DMS79 treated with DMSO at 0.1 percent for 48 hours (cell line): ENCODE results near the gene PHYHIPL.

Experiments used
- DNase-seq: peaks from one replicate; lab custom pipeline; 2025; lab: John Stamatoyannopoulos, UW

PHYHIPL gene

DNA sequence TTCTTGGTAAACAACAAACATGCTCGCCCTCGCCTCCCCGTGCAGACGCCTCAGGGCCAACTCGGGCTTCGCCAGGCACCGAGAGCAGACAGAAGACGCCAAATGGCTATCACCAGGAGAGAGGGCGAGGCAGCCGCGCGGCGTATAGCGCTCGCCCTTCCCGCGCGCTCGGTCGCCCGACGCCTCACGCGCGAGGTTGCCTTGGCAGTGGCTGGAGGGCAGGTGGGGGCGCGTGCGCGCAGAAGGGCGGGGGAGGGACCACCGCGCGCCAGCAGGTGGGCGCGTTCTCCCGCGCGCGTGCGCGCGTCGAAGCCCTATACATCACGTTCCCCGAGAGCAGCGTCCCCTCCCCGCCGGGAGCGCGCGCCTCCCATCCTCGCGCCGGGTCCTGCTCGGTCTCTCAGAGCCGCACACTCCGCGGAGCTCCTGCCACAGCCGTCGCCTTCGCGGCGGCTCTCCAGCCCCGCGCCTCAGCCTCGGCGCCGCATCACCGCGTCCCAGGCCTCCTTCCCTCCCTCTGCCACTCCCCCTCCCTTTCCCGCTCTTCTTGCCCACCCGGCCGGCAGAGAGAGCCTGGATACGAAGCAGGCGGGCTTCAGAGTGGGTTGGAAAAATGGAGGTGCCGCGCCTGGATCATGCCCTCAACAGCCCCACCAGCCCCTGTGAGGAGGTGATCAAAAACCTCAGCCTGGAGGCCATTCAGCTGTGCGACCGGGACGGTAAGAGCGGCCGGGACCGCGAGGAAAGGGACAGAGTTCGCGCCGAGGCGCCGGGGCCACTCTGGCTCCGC lies at the start of gene PHYHIPL:
TSS of gene PHYHIPL (plus strand) at position 403 of the 790 bp plus-strand sequence. CDS start at position 614, 211 bp downstream.
- DNase-seq: peak; percentile 32

GRCh38 chr10:59126991-59127390 lies 49.5 kb upstream of the PHYHIPL start:
- no peak for DNase-seq

DNA sequence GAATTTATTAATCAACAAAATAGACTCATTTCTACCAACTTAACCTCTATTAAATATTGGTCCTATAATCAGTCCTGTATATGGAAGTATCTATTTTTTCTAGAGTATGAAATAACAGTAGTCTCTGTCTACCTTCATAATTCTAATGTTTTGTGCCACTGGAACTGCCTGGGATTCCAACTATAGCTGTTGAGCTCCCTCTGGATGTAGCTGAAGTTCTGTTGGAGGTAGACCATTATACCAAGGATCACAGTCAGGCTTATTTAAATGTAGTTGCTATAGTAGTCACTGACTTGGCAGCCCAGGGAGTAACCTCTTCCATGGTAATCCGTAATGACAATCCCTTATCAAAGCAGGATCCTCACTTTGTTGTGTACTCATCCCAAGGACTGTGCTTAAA lies 48.5 kb upstream of the PHYHIPL start:
- no peak for DNase-seq

- no peak for DNase-seq
Measured at GRCh38 chr10:59129867-59130266, 46.6 kb upstream of the PHYHIPL start.

- DNase-seq: no peak
Measured at GRCh38 chr10:59131666-59132065, 44.8 kb upstream of the PHYHIPL start.

DNA sequence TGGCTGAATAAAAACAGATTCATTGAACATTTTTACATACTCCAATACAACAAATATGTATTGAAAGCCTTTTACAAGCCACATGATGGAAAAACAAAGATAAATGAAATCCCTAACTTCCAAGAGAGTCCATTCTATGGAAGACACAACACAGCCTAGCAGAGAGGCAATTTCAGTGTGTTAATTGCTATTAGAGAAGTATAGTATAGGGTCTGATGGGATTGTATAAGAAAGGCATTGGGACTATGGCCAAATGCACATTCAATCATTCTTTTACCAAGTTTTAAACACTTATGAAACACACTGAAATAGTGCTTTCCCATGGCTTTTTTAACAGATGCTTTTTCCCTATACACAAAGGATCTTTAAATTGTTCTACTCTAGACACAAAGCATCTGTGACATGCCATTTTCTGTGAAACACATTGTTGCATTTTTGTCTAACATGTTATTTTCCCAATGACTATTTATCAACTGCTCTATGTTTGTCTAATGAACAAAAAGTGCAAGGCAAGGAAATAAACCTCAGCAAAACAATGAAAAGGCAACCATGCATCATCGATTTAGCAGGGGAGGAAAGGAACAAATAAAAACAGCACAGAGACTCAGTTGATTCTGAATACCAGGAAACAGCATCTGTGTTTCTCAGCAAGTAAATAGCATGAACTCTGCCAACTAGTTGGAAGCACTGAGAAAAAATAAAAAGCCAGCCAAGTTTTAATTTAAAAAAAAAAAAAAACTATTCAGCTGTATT lies 42.4 kb upstream of the PHYHIPL start:
- no peak for DNase-seq

DNA sequence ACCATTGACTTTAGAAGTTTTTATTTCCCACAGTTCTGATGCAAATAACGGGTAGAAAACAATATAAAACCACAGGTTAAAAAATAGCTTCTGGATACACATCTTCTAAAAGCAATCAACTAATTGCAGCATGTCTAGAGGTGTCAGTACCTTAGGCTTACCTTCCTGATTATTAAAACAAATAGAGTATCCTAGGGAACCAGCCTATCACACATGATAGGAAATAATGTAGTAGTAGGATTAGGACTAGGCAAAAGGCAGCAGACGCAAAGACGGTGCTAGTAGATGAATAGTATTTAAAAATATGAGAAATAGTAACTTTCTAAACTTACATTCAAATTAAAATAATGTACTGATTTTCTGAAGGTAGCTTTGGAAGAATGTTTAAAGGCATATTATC lies 41.7 kb upstream of the PHYHIPL start:
- DNase-seq: no peak

GRCh38 chr10:59135275-59135674 lies 41.2 kb upstream of the PHYHIPL start:
- no peak for DNase-seq

- no peak for DNase-seq
Measured at GRCh38 chr10:59138052-59138451, 38.4 kb upstream of the PHYHIPL start.

- DNase-seq: no peak
Measured at GRCh38 chr10:59143544-59143943, 32.9 kb upstream of the PHYHIPL start.

- no peak for DNase-seq
Measured at GRCh38 chr10:59148701-59149100, 27.7 kb upstream of the PHYHIPL start.

DNA sequence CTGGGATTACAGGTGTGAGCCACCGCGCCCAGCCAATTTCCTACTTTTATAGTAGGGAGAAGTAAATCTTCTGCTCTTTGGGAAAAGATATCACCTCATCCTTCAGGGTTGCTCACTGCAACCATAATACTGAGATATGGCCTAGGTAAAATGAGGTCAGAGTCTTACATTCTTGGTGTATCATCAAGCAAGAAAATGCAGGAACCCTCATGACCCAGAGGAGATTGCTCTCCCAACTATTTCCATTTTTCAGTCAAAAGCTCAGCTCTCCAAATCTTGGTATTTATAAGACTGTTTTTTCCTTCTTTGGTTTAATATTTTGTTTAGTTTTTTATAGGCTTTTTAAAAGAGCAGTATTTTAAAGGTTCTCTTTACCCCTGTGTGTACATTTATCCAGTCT lies 20.9 kb upstream of the PHYHIPL start:
- DNase-seq: no peak

GRCh38 chr10:59167512-59167911 lies 8.9 kb upstream of the PHYHIPL start:
- no peak for DNase-seq

GRCh38 chr10:59172567-59172966 lies 3.9 kb upstream of the PHYHIPL start:
- DNase-seq: no peak

DNA sequence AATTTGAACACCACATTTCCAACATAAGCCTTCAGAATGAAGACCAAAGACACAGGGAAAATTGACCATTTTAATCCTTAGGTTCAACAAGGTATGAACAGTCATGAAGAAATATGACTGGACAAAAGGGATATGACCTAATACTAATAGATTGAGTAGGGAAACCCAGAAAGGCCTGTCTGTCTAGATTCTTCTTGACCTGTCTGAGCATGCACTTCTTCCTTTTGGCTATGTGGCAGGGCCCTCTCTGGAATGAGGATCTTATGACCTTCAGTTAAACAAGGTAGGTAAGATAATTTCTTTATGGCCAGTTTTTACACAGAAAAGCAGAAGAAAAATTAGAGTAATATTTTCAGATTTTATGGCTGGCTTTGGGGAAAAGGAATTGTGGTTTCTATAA lies 3.0 kb upstream of the PHYHIPL start:
- DNase-seq: no peak

DNA sequence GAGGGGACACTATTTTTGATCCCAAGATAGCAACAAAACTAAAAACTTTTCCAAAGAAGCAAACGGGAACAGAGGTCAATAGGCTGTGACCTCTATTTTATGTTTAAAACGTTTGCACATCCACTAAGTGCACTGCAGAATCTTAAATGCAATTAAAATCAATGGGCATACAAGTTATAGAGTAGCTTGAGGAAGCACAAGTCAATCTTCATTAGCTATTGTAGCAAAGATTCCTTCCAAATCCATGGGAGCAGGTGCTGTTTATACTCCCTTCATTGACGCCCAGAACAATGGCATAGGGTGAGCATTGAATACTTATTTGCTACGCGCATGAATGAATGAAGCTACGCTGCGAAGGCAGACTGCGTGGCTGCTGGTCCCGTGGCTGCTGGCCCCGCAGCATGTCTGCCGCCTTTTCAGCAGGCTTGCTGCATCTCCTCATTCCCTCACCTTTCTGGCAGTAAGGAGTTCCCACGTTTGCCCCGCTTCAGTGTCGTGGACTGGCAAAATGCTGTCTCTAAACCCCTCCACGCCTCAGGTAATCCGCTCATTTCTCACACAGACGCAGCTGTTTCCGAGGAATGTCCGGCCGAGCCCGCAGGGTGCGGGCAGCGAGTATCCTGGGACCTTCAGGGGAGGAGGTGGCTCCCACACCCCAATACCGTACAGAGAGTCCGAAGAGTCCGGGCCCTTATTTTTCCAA lies 754 bp upstream of the PHYHIPL start:
- peak; percentile 21 for DNase-seq

- DNase-seq: peak; percentile 47
Measured at GRCh38 chr10:59177031-59177797, 771 bp downstream of the PHYHIPL start.

DNA sequence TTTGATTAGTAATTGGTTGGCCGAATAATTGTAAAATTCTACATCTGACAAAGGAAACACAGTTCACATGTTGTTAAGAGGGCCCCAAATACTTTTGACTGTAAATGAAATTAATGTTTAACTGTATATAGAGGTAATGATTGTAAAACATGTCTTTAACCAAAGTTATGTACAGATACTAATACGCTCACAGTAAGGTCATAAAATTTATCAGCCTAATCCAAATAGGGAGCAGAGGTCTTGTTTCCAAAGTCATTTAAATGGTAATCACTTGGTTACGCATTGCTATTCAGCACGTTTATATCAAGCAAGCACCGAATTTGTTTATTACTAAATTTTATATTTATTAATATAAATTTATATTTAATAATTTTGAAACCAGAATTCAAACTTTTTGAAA lies 1.4 kb downstream of the PHYHIPL start:
- DNase-seq: peak; percentile 8

DNA sequence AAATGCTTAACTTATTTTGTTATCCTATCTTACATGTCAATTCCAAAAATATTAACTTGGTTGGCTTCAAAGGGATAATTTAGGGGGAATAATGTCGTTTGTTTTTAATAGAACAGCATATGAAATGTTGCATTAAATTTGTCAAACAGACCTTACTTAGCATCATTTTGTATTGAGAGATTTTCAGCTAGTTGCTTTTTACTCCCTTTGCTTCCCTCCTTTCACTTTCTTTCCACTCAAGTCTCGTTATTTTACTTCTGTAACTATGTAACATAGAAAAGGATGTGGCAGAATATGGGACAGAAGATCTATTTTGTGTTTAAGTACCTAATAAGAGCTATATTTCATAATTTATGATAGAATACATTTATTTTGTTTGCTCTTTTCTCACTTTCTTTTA lies 2.6 kb downstream of the PHYHIPL start:
- peak; percentile 2 for DNase-seq

GRCh38 chr10:59180689-59181270 lies 4.3 kb downstream of the PHYHIPL start:
- DNase-seq: no peak

- no peak for DNase-seq
Measured at GRCh38 chr10:59181668-59182067, 5.2 kb downstream of the PHYHIPL start.

DNA sequence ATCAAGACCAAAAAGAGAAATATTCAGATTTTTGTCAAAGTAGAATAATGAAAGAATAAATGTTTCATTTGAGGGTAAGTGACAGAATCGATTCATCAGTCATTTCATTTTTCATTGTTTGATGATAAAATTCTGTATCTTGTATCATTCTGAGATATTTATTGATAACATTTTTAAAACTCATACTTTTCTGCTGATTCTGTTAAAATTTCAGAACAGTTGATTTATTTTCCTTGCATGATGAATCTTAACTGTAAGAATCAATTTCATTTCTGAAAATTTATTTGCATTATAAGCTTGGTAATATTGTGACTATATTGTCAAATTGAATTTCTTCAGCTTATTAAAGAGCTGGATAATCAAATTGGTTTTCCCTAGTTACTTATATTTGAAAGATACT lies 13.9 kb downstream of the PHYHIPL start:
- no peak for DNase-seq
